HCT116 (cell line): ENCODE measurements around the gene MDM2. TPM values are rescaled to one million over a fixed set of nuclear protein-coding genes. Genes with fewer than 3 reads are reported as not detected.

Source experiments
- ATAC-seq: fragments of 200-7000 bp; cut with Tn5 transposase; 2 replicates; pipeline ENCODE4 v1.9.1; 2020; ENCODE audit warnings: mild to moderate bottlenecking, moderate library complexity
- BruUV-seq: library from RNA; stranded (reverse); fragments of 400-500 nt; replicated peaks from 2 replicates; lab custom pipeline; 2021; lab: Mats Ljungman, UMichigan
- CTCF ChIA-PET: fragments of 300-600 bp; sonication (Branson Sonifier 250); formaldehyde crosslinking; loops from one replicate; lab custom pipeline; 2021; ENCODE audit warnings: antibody characterized with exemption; lab: Charles Lee
- POLR2A ChIA-PET: fragments of 300-600, 350-600 bp; sonication (Branson Sonifier 250); formaldehyde crosslinking; loops from one replicate; lab custom pipeline; 2021; ENCODE audit warnings: antibody characterized with exemption; lab: Charles Lee
- RAD21 ChIA-PET, 2 experiments: fragments of 300-600 bp; sonication (Branson Sonifier 250); formaldehyde crosslinking; loops; one replicate each; lab custom pipeline; 2023; ENCODE audit warnings: low total read pairs in 2 of 2; ENCODE audit not compliant: uncharacterized antibody in 2 of 2, unreplicated experiment in 2 of 2, low non-redundant PET in 1 of 2; lab: Charles Lee
- DNase-seq: peaks from one replicate; pipeline ENCODE4 v3.0.0-alpha.2; 2010; ENCODE audit warnings: low read depth, low spot score
- H2AFZ ChIP-seq: fragments of 200-600 bp; shearing (Covaris generic), sonication (generic); 2 replicates; pipeline ENCODE4 v1.6.1; 2017; ENCODE audit warnings: low read depth, mixed run types, mixed read lengths, antibody characterized with exemption, low read length; ENCODE audit not compliant: poor library complexity, severe bottlenecking
- H3K27ac ChIP-seq: 2 replicates; pipeline ENCODE4 v1.5.1; 2012; ENCODE audit warnings: low read depth, low read length
- H3K27me3 ChIP-seq: fragments of 200-600 bp; sonication (generic); 2 replicates; pipeline ENCODE4 v1.6.1; 2016; ENCODE audit warnings: mixed run types, low read length, mixed read lengths; ENCODE audit not compliant: insufficient read depth
- H3K36me3 ChIP-seq, 2 experiments: fragments of 200-500 bp in 1 of 2; fragments of 200-600 bp in 1 of 2; sonication (Bioruptor generic) in 1 of 2; sonication (generic) in 1 of 2; 2 replicates each; pipeline versions ENCODE4 v1.5.1 to v1.6.1; 2014 to 2016; ENCODE audit warnings: low read length in 2 of 2, inconsistent platforms in 1 of 2, mixed read lengths in 1 of 2, mixed run types in 1 of 2; ENCODE audit not compliant: insufficient read depth in 2 of 2, control insufficient read depth in 1 of 2
- H3K4me1 ChIP-seq, 2 experiments: fragments of 200-600 bp in 1 of 2; sonication (generic) in 1 of 2; 2 replicates each; pipeline versions ENCODE4 v1.5.1 to v1.6.1; 2012 to 2017; ENCODE audit warnings: low read length in 2 of 2, inconsistent platforms in 1 of 2, mild to moderate bottlenecking in 1 of 2, mixed read lengths in 1 of 2, mixed run types in 1 of 2, moderate library complexity in 1 of 2; ENCODE audit not compliant: insufficient read depth in 2 of 2, control insufficient read depth in 1 of 2
- H3K4me2 ChIP-seq: fragments of 200-600 bp; sonication (generic); 2 replicates; pipeline ENCODE4 v1.6.1; 2017; ENCODE audit warnings: mixed run types, low read length, mixed read lengths
- H3K4me3 ChIP-seq, 2 experiments: fragments of 200-600 bp in 1 of 2; sonication (generic) in 1 of 2; replicated peaks in 1 of 2; 2 replicates each; pipeline ENCODE4 v1.5.1; 2011 to 2016; ENCODE audit warnings: low read length in 2 of 2, control low read depth in 1 of 2, low read depth in 1 of 2, mild to moderate bottlenecking in 1 of 2, mixed read lengths in 1 of 2, mixed run types in 1 of 2
- H3K79me2 ChIP-seq: fragments of 200-600 bp; sonication (generic); 2 replicates; pipeline ENCODE4 v1.6.1; 2017; ENCODE audit warnings: mild to moderate bottlenecking, mixed run types, low read length, moderate library complexity, mixed read lengths; ENCODE audit not compliant: insufficient read depth
- H3K9ac ChIP-seq: fragments of 200-600 bp; sonication (generic); 2 replicates; pipeline ENCODE4 v1.6.1; 2016; ENCODE audit warnings: low read length, mixed read lengths
- H3K9me2 ChIP-seq: fragments of 200-600 bp; sonication (generic), shearing (Covaris generic); 2 replicates; pipeline ENCODE4 v1.6.1; 2017; ENCODE audit warnings: mixed run types, mild to moderate bottlenecking, moderate library complexity; ENCODE audit not compliant: insufficient read depth
- H3K9me3 ChIP-seq, 2 experiments: fragments of 200-500 bp in 1 of 2; fragments of 200-600 bp in 1 of 2; sonication (Bioruptor generic) in 1 of 2; sonication (generic) in 1 of 2; 2 replicates each; pipeline ENCODE4 v1.6.1; 2014 to 2017; ENCODE audit warnings: low read length in 2 of 2, mixed read lengths in 2 of 2, inconsistent platforms in 1 of 2, low read depth in 1 of 2, mild to moderate bottlenecking in 1 of 2, mixed run types in 1 of 2, moderate library complexity in 1 of 2; ENCODE audit not compliant: control insufficient read depth in 1 of 2, insufficient read depth in 1 of 2
- H4K20me1 ChIP-seq: fragments of 200-600 bp; sonication (generic), shearing (Covaris generic); 2 replicates; pipeline ENCODE4 v1.6.1; 2017; ENCODE audit warnings: mixed run types, mild to moderate bottlenecking, moderate library complexity; ENCODE audit not compliant: insufficient read depth
- CBX3 ChIP-seq: IDR thresholded peaks from 2 replicates; pipeline ENCODE4 v1.6.1; 2012; ENCODE audit warnings: low read depth
- EGR1 ChIP-seq: IDR thresholded peaks from 2 replicates; pipeline ENCODE4 v1.6.1; 2012; ENCODE audit warnings: low read depth
- EZH2 ChIP-seq: fragments of 200-600 bp; sonication (generic); IDR thresholded peaks from 2 replicates; pipeline ENCODE4 v1.6.1; 2017; ENCODE audit warnings: antibody characterized with exemption, mixed run types
- POLR2AphosphoS5 ChIP-seq: IDR thresholded peaks from 2 replicates; pipeline ENCODE4 v1.6.1; 2011; ENCODE audit warnings: mild to moderate bottlenecking, low read depth, low read length, moderate library complexity
- TCF7L2 ChIP-seq: IDR thresholded peaks from 2 replicates; pipeline ENCODE4 v1.7.0; 2011; ENCODE audit warnings: borderline replicate concordance, inconsistent platforms; ENCODE audit not compliant: insufficient read depth, insufficient read length; ENCODE audit errors: extremely low read depth
- ZFX ChIP-seq: fragments of 450-650 bp; IDR thresholded peaks from 2 replicates; pipeline ENCODE4 v1.6.1; 2017
- ZNF274 ChIP-seq: fragments of 200-500 bp; sonication (Bioruptor generic); IDR thresholded peaks from 2 replicates; pipeline ENCODE4 v1.6.1; 2014; ENCODE audit warnings: mild to moderate bottlenecking, low read depth, low read length, inconsistent platforms
- intact Hi-C: fragments of 100-400 bp; cut with micrococcal nuclease; formaldehyde crosslinking; loops from 2 replicates; pipeline ENCODE4 v1.10.0; 2022
- total RNA-seq: library from RNA; stranded (reverse); gene quantifications from one replicate; pipeline ENCODE4 v1.2.1, GENCODE V29; 2021; ENCODE audit not compliant: unreplicated experiment
- TF ChIP-seq, protein P1 (sequence below): IDR thresholded peaks from 2 replicates; pipeline ENCODE4 v1.6.1; 2011; ENCODE audit warnings: mild to moderate bottlenecking, low read length, moderate library complexity; ENCODE audit not compliant: insufficient replicate concordance; ENCODE audit errors: extremely low read depth
- TF ChIP-seq, protein P2 (sequence below): IDR thresholded peaks from 2 replicates; pipeline ENCODE4 v1.6.1; 2012; ENCODE audit warnings: low read depth
- TF ChIP-seq, protein P3 (sequence below): IDR thresholded peaks from 2 replicates; pipeline ENCODE4 v1.6.1; 2012

The MDM2 gene
- total RNA-seq, 1 experiment from 2014 or later = 170 TPM

DNA sequence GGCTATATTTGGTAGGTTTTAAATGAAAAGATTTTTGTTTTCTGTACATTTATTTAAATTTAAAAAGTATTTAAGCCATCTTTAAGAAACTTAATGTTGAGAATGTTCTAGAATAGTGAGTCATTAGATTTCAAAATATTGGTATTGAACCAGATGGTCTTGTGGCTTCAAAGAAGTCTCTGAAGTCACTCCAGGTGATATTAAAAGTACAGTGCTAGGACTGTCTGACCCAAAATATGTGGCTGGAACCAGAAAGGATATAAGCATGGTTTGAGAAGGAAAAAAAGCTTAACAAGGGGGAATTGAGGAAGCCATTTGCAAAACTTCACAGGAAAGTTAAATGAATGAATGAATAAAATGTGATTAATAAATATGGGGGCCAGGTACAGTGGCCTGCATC, 28.7 kb upstream of the MDM2 start:
- intact Hi-C loops = no loop called here
- no peak overlapping the region for H2AFZ ChIP-seq
- BruUV-seq = no TSS peak
- H3K79me2 ChIP-seq = no peaks in the 10 kb centered on the region
- RAD21 ChIA-PET = no interaction called here
- H3K4me2 ChIP-seq = no peak overlapping the region
- H3K27ac ChIP-seq = no peak overlapping the region
- H3K36me3 ChIP-seq = no peaks in the 10 kb centered on the region
- no peaks in the 10 kb centered on the region for H3K27me3 ChIP-seq
- DNase-seq (no peak), ATAC-seq (no peak)
- H3K4me3 ChIP-seq = no peak overlapping the region
- H4K20me1 ChIP-seq = no peaks in the 10 kb centered on the region
- H3K9me3 ChIP-seq = no peaks in the 10 kb centered on the region
- POLR2A ChIA-PET = no interaction called here
- H3K9ac ChIP-seq = no peak overlapping the region
- no peaks in the 10 kb centered on the region for H3K9me2 ChIP-seq
- no peaks in the 10 kb centered on the region for H3K4me1 ChIP-seq
- CTCF ChIA-PET = no interaction called here
- TF ChIP-seq, protein P1, sequence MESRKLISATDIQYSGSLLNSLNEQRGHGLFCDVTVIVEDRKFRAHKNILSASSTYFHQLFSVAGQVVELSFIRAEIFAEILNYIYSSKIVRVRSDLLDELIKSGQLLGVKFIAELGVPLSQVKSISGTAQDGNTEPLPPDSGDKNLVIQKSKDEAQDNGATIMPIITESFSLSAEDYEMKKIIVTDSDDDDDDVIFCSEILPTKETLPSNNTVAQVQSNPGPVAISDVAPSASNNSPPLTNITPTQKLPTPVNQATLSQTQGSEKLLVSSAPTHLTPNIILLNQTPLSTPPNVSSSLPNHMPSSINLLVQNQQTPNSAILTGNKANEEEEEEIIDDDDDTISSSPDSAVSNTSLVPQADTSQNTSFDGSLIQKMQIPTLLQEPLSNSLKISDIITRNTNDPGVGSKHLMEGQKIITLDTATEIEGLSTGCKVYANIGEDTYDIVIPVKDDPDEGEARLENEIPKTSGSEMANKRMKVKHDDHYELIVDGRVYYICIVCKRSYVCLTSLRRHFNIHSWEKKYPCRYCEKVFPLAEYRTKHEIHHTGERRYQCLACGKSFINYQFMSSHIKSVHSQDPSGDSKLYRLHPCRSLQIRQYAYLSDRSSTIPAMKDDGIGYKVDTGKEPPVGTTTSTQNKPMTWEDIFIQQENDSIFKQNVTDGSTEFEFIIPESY = no peak
- TF ChIP-seq POLR2AphosphoS5 (no peak), EGR1 (no peak), TCF7L2 (no peak)

GRCh38 chr12:68780731-68781130, 27.2 kb upstream of the MDM2 start:
- CTCF ChIA-PET = no interaction called here
- Histone ChIP-seq H3K4me3 (no peak overlapping the region), H2AFZ (no peak overlapping the region), H4K20me1 (no peaks in the 10 kb centered on the region), H3K4me2 (no peak overlapping the region), H3K27ac (no peak overlapping the region), H3K9me2 (no peaks in the 10 kb centered on the region), H3K4me1 (no peaks in the 10 kb centered on the region), H3K9me3 (no peaks in the 10 kb centered on the region), H3K36me3 (no peaks in the 10 kb centered on the region), H3K9ac (no peak overlapping the region), H3K79me2 (no peaks in the 10 kb centered on the region), H3K27me3 (no peaks in the 10 kb centered on the region)
- RAD21 ChIA-PET = no interaction called here
- BruUV-seq = no TSS peak
- intact Hi-C loops = no loop called here
- no peak for ATAC-seq
- POLR2A ChIA-PET = no interaction called here
- TF ChIP-seq, protein P2, sequence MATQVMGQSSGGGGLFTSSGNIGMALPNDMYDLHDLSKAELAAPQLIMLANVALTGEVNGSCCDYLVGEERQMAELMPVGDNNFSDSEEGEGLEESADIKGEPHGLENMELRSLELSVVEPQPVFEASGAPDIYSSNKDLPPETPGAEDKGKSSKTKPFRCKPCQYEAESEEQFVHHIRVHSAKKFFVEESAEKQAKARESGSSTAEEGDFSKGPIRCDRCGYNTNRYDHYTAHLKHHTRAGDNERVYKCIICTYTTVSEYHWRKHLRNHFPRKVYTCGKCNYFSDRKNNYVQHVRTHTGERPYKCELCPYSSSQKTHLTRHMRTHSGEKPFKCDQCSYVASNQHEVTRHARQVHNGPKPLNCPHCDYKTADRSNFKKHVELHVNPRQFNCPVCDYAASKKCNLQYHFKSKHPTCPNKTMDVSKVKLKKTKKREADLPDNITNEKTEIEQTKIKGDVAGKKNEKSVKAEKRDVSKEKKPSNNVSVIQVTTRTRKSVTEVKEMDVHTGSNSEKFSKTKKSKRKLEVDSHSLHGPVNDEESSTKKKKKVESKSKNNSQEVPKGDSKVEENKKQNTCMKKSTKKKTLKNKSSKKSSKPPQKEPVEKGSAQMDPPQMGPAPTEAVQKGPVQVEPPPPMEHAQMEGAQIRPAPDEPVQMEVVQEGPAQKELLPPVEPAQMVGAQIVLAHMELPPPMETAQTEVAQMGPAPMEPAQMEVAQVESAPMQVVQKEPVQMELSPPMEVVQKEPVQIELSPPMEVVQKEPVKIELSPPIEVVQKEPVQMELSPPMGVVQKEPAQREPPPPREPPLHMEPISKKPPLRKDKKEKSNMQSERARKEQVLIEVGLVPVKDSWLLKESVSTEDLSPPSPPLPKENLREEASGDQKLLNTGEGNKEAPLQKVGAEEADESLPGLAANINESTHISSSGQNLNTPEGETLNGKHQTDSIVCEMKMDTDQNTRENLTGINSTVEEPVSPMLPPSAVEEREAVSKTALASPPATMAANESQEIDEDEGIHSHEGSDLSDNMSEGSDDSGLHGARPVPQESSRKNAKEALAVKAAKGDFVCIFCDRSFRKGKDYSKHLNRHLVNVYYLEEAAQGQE = no peak
- TF ChIP-seq EZH2 (no peak), CBX3 (no peak), ZNF274 (no peak), ZFX (no peak)
- TF ChIP-seq, protein P3, sequence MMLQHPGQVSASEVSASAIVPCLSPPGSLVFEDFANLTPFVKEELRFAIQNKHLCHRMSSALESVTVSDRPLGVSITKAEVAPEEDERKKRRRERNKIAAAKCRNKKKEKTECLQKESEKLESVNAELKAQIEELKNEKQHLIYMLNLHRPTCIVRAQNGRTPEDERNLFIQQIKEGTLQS = no peak
- DNase-seq = no peak
